ENCODE results near the gene C2CD4D.

GRCh38 chr1:151829352-151830046 is 10.1 kb downstream of the C2CD4D start:
- TF ChIP-seq CTCF (tag by site-specific recombination; IDR thresholded peaks at IDR 0.05) (no peak), ZNF777 (tag by site-specific recombination; IDR thresholded peaks at IDR 0.05; ENCODE audit: borderline replicate concordance) (no peak), ZNF221 (tag by site-specific recombination; IDR thresholded peaks at IDR 0.05; ENCODE audit: borderline replicate concordance) (no peak), ZNF792 (tag by site-specific recombination; IDR thresholded peaks at IDR 0.05) (no peak), ZNF391 (tag by site-specific recombination; IDR thresholded peaks at IDR 0.05; ENCODE audit: borderline replicate concordance, low read depth) (no peak), REPIN1 (tag by site-specific recombination; IDR thresholded peaks at IDR 0.05; ENCODE audit: low read depth) (no peak), YY1 (tag by site-specific recombination; IDR thresholded peaks at IDR 0.05) (no peak), ZNF174 (tag by site-specific recombination; IDR thresholded peaks at IDR 0.05) (no peak), ZFP3 (tag by site-specific recombination; IDR thresholded peaks at IDR 0.05; ENCODE audit: low read depth) (no peak), ZNF280D (tag by site-specific recombination; IDR thresholded peaks at IDR 0.05) (no peak), ZNF776 (tag by site-specific recombination; IDR thresholded peaks at IDR 0.05; ENCODE audit: borderline replicate concordance) (no peak), SCRT2 (tag by site-specific recombination; IDR thresholded peaks at IDR 0.05) (no peak), ZNF510 (tag by site-specific recombination; IDR thresholded peaks at IDR 0.05; ENCODE audit: insufficient replicate concordance) (no peak)
- TF ChIP-seq, protein P1, sequence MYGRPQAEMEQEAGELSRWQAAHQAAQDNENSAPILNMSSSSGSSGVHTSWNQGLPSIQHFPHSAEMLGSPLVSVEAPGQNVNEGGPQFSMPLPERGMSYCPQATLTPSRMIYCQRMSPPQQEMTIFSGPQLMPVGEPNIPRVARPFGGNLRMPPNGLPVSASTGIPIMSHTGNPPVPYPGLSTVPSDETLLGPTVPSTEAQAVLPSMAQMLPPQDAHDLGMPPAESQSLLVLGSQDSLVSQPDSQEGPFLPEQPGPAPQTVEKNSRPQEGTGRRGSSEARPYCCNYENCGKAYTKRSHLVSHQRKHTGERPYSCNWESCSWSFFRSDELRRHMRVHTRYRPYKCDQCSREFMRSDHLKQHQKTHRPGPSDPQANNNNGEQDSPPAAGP (tag by site-specific recombination; IDR thresholded peaks at IDR 0.05) = no peak

Data from HEK293 (cell line).